ENCODE results near the gene TPSB2.

DNA sequence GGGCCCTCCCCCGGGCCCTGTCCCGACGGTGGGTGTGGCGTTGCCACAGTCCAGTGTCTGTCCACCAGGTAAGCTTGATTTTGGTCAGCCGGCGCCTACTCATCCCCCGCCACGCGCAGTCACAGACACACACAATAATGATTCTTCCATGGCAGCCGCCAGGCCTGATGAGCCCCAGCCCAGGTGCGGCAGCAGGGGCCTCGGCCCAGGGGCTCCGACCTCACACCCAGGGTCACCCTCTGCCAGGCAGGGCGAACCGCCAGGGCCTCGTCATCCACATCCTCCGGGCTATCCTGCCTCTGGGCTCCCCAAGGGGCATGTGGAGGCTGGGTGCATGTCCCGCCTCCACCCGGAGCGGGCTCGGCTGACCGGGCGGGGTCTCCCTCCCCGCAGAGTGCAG lies 12.5 kb downstream of the TPSB2 start:
- TF ChIP-seq CTCF (IDR thresholded peaks at IDR 0.05) (no peak), POLR2A (IDR thresholded peaks at IDR 0.05; ENCODE audit: low read depth) (no peak), POLR2AphosphoS5 (IDR thresholded peaks at IDR 0.05) (no peak)
